HUDEP-2 (cell line): Measurements from ENCODE around the gene CYSTM1.

Experiments
- DNase-seq, 76 experiments: peaks; one replicate each; lab custom pipeline; 2025; ENCODE audit not compliant: unreplicated experiment in 76 of 76; lab: John Stamatoyannopoulos, UW

Gene CYSTM1

DNA sequence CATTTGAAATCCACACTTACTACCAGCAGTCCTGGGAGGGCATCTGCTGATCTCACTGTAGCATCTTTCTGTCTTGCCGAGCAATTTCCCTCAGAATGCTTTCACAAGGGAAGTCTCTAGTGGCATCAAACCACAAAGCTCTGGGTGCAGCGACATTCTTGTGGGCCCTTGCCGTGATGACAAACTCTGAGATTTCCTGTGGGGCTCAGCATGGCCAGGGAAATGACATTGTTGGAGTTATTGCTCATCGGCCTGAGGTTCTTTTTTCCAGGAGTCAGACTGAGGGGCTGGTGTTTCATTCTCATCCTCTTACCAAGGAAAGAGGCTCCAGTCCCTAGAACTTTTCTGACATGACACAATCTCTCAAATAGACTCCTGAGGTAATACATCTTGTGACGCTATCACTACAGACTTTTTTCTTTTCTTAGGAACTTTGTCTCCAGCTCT, 76.6 kb downstream of the CYSTM1 start:
- DNase-seq = no peak

DNA sequence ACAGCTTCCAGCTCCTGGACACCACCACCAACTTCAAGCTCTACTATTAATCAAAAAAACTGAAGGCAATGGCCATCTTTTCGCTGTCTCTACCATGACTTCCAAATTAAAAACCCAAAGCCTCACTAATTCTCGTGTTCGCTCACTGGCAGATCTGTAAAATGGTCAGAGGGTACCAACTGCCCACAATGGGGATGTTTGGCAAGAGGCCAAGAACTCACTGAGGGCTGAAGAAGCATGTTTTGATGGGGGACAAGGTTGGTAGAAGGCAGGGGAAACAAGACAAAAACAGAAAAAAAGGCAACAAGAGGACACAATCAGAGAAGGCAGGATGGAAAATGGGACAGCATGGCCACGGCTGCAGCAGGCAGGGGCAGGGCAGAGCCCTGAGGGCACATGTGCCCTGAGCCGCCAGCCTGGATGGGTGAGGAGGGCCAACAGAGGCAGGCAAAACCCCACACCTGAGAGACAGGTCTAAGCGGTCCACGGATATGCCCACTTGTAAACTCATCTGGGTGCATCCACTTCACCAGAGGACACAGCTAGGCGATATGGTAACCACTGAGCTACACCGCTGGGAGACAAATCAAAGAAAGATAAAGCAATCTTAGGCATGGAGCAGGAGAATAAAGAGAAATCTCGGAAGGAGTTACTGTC, 77.6 kb downstream of the CYSTM1 start:
- DNase-seq = no peak

DNA sequence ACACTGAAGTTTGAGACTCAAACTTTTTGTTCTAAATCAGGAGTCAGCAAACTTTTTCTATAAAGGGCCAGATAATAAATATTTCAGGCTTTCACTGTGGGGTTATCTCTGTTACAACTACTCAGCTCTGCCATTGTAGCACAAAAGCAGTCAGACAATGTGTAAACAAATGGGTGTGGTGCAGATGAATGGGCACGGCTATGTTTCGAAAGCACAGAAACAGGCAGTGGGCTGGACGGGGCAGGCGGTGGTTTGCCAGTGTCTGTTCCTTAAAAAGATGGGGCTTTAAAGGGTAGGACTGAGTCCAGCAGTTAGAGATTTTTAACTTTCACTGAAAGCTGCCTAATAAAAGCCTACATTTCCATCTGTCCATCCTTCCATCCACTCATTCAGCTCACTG, 79.0 kb downstream of the CYSTM1 start:
- no peak for DNase-seq

DNA sequence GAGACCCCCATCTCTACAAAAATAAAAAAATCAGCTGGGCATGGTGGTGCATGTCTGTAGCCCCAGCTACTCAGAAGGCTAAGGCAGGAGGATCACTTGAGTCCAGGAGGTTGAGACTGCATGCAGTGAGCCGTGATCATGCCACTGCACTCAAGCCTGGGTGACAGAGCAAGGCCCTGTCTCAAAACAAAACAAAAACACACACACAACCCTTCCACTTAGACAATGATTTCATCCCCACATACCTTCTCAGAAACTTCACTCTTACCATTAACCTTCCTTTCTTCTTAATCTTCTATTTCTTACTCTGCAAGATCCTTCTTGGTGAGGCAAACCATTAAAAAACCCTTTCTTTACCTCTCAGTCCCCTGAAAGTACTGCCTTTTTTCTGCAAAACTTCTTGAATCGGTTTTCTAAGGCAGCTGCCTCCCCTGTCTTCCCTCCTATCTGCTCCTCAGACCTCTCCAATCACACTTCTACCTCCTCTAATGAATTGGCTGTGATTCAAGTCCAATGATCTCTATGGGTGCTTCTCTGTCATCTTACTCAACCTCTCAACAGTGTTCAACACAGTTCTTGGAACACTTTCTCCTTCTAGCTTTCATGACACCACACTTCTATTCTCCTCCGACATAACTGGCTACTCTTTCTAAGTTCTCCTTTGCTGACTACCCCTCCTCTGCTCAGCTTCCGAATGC, 80.6 kb downstream of the CYSTM1 start:
- no peak for DNase-seq

DNA sequence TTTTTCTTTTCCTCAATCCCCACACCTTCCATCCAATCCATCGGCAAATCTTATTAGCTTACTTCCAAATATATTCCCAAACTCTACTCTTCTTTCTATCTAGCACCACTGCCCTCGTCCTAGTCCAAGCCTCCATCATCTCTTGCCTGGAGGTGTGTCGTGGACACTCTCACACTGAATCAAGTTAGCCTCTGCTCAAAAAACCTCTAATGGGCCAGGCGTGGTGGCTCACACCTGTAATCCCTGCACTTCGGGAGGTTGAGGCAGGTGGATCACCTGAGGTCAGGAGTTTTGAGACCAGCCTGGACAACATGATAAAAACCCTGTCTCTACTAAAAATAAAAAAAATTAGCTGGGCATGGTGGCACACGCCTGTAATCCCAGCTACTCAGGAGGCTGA, 81.7 kb downstream of the CYSTM1 start:
- no peak for DNase-seq

DNA sequence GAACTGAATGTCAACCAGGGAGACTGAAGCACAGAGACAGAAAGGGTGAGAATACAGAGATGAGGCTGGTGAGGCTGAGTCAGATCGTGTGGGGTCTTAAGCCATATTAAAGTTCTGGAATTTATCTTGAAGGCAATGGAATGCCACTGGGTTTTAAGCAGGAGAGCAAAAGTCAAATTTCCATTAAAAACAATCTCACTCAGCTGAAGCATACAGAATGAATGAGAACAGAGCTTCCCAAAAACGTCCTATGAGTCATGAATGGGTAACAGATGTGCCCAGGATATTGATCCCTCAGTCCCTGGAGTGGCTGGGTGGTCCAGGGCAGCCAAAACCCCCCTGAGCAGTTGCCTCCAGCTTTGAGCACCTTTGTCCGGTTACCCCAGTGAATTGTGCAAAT, 83.0 kb downstream of the CYSTM1 start:
- DNase-seq = no peak

DNA sequence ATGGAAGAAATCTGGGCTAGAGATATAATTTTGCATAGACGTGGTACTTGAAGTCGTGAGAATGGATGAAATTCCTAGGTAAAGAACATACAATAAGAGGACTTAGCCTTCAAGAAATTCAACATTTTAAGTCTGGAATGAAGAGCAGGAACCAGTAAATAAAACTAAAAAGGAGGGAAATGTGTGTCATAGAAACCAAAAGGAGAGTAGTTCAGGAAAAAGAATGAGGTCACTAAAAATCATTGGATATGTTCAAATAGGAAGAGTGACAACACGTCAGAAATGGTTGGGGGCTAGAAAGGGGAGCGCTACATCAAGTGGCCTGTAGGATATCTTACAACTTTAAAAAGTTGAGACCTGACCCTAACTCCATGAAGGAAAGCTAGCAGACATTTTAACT, 83.9 kb downstream of the CYSTM1 start:
- DNase-seq = no peak

DNA sequence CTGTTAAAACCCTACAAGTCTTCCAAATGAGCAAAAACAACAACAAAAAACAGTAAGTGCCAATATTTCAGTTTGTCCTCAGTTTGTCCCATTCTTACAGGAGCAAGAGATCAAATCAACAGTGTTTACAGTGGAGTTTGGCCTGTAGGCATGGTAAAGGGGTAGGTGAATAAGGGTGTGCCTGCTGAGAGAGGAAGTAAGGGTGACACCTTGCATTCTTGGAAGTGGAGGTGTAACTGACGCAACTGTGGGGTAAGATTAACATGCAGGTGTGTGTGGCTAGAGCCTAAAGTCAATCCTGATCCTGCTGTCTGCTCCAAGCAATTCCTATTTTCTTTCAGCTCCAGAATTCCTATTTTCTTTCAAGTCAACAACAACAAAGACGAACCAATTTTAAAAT, 84.5 kb downstream of the CYSTM1 start:
- no peak for DNase-seq

DNA sequence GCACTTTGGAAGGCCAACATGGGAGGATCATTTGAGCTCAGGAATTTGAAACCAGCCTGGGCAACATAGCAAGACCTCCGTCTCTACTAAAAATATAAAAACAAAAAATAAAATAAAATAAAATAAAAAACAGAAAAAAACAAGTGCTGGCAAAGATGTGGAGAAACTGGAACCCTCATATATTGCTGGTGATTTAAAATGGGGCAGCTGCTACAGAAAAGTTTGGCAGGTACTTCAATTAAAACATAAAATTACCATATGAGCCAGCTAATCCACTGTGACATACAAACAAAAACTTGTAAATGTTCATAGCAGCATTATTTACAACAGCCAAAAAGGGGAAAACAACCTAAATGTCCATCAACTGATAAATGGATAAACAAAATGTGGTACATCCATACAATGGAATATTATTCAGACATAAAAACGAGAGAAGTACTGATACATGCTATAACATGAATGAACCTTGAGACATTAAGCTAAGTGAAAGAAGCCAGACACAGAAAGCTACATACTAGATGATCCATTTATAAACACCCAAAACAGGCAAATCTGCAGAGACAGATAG, 85.2 kb downstream of the CYSTM1 start:
- no peak for DNase-seq

DNA sequence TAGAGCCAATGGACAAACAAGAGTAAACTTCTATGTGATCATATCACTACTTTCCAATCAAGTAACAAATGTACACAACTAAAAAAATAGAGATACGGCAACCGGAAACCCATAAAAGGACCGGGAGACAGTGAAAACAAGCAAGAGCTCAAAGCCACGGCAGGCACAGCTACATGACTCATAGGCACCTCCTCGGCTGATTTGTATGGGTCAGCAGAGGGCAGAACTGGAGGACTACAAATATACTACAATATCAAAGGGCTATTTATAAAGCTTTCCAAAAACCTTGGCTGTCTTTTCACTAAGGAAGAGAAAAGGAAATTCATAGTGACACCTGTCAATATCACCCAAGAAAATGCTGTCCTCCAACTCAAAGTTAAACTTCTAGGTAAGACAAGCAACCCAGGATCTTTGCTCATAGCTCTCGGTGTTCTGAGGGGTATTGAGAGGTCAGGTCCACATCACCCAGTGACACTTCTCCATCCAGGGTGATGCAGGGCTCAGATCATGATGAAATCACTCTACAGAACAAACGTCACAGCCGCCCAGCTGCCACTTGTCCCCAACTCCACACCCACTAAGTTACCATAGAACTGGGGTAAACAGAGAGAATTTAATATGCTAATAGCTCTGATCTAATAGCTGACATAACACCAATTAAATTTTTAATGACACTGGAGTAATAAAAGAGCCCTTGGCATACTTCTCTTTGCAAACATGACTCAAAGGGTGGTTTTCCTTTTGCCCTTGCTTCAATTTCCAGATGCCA, 86.6 kb downstream of the CYSTM1 start:
- peak in 10 of 76 experiments; percentile 3 to 40 (median 18) for DNase-seq

DNA sequence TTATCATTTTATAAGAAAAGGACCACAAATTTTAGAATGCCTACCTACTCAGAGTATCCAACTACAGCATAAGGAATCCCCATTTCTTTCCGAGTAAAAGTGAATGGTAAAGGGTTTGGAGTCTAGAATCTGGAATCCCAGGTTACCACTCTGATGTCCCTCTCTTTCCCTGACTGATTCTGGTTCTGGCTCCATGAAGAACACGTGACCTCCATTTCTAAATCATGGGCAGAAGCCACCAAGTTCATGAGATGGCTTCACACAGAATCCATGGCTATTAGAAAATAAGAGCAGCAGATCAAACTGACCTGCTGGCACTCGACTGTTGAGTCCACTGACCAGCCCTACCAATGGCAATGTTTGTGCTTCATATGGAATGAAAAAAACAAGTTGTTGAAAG, 87.2 kb downstream of the CYSTM1 start:
- DNase-seq = no peak

DNA sequence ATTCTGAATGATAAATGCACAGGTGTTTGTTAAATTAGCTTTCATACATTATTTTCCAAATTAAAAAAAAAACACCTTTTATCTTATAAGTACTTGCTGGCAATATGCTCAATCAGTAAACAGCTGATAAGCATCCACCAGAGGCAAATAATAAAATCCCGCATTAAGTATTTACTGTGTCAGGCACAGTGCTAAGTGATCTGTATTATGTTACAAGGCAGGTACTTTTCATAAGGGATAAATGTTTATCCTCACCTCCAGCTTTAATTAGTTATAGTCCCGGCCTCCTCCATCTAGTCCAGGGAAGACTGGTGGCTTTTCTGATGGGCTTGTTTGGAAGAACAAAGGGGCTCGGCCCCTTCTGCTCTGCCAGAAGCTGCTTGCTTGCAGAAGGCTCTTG, 87.9 kb downstream of the CYSTM1 start:
- DNase-seq = no peak

DNA sequence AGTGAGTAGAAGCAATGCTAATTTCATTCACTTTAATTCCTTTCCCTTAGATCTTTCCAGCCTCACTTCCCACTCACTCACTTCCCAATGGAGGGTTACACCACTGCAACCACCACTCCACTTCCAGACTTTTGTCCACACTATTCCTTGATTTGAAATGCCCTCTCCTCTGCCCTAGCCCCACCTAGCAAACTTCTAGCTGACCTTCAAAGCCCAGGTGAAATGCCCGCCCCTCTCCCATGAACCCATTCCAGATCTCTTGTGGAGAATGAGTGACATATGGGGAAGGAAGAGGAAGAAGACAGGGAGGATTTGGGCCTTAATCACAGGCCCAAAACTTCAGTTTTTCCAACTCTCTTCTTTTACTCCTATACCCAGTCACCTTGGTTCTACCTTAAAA, 90.9 kb downstream of the CYSTM1 start:
- DNase-seq = no peak

DNA sequence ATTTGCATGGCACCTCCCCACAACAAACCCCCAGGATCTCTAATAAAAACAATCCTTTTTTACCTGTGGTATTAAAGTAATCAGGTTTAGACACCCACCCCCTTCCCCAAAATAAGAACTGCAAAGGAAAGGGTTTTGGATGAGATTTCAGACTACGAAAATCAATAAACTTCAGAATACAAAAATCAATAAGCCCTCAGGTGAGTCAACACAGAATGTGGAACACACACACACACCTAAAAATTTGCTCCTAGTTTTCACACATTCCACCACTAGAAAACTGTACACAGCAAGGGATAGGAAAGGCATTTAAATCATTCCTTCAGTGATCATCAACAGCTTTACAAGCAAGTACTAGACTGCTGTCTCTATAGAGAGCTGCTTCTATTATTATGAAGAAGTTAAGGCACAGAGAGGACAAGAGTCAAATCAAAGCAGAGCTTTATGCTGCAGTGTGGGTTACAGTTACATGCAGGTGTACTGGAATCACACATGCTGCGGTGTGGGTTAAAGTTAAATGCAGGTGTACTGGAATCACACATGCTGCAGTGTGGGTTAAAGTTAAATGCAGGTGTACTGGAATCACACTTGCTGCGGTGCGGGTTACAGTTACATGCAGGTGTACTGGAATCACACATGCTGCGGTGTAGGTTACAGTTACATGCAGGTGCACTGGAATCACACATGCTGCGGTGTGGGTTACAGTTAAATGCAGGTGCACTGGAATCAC, 91.6 kb downstream of the CYSTM1 start:
- no peak for DNase-seq

DNA sequence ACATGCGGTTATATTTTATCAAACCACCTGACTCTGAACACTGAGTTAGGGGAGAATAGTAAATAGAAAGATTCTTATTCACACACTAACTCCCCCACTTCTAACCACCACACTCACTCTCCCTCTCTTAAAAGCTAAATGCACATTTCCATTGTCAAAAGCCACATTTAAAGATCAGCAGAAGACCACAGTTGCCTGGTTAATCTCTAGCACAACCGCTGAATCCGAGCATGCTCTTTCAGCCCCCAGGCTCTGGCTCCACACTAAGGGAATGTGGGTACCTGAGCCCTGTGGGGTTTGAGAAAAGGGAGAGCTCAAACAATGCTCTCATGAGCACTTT, 92.2 kb downstream of the CYSTM1 start:
- no peak for DNase-seq

DNA sequence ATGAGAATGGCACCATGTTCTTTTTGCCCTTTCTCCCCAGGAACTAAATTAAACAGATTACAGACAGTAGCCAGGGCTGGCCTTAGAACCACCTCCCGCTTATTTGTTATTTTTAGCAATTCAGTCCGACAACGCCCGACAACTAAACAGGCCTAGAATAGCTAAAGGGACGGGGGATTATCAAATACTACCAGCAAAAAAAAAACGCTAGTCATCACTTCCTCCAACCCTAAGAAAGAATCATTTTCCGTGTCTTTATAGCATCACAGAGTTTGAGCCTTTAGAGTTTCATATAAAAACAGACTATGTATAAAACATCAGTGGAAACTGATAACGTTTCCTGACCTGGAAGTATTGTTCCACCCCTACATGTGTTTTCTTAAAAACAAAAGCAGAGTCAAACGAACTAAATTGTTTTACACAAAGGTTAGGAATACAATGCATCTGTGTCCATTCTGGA, 92.6 kb downstream of the CYSTM1 start:
- DNase-seq = peak in 1 of 76 experiments; percentile 3

DNA sequence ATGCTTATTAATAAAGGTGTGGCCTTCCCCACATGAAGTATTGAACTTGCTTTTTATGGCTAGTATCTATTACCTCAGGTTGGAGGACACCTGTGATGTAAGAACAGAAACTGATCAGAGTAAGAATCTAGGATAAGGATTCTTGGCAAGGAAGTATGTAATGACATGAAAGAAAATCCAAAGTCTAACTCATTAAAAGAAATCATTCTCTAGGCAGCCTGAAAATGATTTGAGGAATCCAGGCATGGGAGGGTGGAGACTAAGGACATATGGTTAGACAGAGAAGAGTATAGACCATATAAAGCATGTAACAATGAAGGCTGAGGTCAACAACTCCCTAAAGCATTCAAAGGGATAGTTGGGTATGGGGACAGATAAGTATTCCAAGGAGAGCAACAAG, 95.0 kb downstream of the CYSTM1 start:
- no peak for DNase-seq

DNA sequence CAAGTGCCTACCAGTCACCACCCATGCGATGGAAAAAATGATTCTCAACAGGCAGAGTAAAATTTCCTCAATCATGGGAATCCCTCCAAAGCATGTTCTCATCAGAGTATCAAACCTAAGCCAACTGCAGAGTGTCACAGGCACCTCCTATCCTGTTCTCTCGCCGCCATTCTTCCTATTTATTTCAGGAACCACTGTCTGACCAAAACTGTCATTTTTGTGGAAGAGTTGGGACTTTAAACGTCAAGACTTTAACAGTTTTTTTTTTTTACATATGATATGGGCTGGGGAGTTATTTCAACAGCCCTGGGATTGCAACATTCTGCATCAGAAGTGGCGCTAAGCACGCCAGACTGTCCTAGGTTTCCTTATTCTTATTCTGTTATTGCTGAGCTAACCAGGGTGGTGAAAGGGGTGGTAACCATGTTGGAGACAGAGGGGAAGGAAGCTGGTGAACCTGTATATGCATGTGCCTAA, 98.5 kb downstream of the CYSTM1 start:
- no peak for DNase-seq

DNA sequence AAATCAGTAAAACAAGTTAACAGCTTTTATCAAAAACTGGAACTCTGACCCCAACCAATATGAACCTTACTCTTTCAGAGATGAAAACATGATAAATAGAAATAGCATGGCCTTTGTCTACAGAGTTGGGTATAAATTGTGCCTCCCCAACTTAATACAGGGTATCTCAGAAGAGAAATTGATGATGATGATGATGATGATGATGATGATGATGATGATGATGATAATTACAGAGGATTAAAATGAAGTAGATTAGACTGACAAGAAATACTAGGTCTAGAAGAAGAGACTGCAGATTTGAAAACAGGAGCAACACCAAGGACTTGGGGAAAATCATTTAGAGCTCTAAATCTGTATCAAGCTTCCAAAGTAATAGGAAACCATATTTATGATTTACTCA, 100.8 kb downstream of the CYSTM1 start:
- no peak for DNase-seq

DNA sequence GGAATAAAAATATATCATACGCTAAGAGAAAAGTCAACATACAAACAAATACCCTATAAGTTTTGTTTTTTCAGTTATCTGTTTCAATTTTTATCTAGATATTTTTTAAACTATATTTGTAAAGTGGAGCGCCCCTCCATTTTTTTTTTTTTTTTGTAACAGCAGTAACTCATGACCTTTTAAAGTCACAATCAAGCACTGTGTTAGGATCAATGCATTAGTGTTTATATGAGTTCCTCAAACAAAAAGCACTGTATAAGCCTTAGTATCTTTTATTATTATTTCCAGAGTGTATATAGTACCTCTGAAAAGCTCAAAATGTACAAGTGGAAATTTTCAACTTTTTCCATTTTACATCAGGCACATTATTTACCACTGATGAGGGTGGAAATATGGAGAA, 107.3 kb downstream of the CYSTM1 start:
- DNase-seq = no peak

DNA sequence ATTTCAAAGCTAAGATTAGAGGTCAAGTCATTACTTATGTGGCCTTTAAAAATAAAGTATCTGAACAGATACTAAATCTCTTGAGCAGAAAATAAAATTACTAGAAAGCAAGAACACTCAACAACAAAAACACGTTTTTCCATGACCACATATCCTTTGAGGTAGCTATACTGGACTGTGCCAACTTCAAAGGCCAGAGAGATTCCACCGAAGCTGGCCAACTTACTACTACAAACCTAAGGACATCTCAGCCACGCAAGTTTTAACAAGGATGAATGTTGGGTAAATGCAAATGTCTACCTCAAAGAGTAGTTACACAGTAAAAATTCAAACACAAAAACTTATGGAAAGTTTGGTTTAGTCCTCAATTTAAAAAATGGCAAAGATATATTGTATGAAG, 109.0 kb downstream of the CYSTM1 start:
- no peak for DNase-seq
